ENCODE measurements around the gene SDK2.

The SDK2 gene, protein sequence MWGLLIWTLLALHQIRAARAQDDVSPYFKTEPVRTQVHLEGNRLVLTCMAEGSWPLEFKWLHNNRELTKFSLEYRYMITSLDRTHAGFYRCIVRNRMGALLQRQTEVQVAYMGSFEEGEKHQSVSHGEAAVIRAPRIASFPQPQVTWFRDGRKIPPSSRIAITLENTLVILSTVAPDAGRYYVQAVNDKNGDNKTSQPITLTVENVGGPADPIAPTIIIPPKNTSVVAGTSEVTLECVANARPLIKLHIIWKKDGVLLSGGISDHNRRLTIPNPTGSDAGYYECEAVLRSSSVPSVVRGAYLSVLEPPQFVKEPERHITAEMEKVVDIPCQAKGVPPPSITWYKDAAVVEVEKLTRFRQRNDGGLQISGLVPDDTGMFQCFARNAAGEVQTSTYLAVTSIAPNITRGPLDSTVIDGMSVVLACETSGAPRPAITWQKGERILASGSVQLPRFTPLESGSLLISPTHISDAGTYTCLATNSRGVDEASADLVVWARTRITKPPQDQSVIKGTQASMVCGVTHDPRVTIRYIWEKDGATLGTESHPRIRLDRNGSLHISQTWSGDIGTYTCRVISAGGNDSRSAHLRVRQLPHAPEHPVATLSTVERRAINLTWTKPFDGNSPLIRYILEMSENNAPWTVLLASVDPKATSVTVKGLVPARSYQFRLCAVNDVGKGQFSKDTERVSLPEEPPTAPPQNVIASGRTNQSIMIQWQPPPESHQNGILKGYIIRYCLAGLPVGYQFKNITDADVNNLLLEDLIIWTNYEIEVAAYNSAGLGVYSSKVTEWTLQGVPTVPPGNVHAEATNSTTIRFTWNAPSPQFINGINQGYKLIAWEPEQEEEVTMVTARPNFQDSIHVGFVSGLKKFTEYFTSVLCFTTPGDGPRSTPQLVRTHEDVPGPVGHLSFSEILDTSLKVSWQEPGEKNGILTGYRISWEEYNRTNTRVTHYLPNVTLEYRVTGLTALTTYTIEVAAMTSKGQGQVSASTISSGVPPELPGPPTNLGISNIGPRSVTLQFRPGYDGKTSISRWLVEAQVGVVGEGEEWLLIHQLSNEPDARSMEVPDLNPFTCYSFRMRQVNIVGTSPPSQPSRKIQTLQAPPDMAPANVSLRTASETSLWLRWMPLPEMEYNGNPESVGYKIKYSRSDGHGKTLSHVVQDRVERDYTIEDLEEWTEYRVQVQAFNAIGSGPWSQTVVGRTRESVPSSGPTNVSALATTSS (N-terminal part only)

DNA sequence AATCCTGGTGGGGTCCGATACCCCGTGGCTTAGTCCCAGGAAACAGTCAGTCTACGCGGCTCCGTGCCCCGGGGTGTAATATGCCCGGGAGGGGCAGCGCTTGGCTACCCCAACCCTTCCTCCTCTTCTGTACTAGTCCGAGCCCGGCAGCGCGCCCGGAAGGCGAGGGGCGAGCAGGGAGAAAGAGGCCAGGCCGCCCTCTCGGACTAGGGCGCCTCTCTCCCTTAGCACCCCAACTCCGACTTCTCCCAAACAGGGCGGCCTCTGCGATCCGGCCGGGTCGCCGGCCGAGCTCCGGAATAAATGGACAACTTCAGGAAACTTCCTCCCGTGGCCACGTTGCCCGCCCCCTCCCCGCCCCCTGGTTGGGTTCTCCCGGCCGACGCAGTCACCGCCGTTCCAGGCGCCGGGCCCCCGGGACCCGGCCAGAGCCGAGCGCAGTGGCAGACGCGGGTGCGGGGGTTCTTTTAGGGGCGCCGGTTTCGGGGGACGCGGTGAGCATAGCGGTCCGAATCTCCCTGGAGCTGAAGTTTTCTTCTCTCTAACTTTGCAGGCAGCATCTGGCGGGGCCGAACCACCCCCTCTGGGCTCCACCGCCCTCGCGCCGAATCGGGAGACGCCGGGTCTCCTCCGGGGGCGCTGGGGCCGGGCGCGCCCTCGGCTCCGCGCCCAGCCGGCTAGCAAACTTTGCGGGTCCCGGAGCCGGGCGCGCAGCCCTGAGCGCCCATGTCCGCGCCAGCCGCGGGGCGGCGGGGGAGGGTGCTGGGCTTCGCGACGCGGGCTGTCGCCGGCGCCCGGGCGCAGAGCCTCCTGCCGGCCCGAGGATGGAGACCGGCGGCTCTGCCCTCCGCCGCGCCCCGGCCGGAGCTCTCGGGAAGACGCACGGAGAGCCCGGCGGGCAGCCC is at the start of gene SDK2:
TSS of gene SDK2 (minus strand) at position 301 of the 905 bp plus-strand sequence. CDS start 357 bp downstream, outside the sequence.
- DNase-seq (ENCODE audit: low spot score): no peak

DNA sequence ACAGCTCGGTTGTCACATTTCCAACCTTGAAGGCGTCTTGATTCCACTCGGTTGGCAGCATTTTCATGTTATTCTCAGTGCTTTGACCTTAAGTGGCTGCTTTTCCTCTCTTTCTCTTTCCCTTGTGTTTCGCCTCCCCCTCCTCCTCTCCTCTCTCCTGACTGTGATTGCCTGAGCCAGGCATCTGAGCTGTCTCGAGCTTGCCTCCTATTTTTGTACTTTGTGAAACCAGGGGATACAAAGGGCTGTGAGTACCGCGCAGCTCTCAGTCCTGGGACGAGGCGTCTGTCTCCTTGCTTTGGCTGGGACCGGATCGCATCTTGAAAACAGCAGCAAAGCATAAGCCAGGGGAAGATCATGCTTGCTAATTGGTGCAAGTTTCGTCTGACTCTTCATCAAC is 48.8 kb upstream of the SDK2 start:
- DNase-seq (ENCODE audit: low spot score): no peak

DNA sequence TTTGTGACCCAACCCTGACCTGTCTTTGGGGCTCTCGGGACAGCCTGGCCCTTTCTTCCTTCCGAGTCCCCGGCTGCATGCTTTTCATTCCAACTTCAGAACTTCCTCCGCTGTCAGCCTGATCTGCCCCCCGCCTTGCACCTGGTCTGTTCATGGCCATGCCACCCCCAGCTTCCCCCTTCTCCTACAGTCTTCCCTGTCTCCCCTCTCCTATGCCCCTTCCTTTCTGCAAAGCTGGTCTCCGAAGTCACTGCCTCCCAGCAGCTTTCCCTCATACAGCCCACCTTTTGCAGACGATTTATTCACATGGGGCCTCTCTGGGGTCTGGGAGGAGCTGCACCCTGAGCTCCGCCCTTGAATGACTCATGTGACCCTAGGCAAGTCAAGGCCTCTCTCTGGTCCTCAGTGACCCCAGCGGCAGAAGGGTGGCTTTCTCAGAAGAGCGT is 47.1 kb upstream of the SDK2 start:
- DNase-seq (ENCODE audit: low spot score): no peak

DNA sequence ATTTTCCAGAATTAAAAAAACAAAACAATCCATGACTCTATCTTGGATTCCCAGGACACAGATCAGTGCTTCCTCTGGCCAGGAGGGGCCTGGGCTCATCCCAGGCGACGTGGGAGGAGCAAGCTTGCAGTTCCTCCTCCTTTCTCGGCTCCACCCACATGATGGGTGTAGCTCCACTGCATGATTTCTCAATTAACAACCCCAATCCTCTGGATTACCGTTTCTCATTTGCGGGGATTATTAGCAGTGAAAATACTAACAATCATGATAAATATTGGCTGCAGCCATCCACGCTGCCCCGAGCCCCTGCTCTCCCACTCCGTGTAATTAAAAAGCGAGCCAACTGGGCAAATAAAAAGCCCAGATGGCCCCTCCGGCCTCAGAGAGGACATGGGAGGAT is 46.4 kb upstream of the SDK2 start:
- no peak for DNase-seq (ENCODE audit: low spot score)

DNA sequence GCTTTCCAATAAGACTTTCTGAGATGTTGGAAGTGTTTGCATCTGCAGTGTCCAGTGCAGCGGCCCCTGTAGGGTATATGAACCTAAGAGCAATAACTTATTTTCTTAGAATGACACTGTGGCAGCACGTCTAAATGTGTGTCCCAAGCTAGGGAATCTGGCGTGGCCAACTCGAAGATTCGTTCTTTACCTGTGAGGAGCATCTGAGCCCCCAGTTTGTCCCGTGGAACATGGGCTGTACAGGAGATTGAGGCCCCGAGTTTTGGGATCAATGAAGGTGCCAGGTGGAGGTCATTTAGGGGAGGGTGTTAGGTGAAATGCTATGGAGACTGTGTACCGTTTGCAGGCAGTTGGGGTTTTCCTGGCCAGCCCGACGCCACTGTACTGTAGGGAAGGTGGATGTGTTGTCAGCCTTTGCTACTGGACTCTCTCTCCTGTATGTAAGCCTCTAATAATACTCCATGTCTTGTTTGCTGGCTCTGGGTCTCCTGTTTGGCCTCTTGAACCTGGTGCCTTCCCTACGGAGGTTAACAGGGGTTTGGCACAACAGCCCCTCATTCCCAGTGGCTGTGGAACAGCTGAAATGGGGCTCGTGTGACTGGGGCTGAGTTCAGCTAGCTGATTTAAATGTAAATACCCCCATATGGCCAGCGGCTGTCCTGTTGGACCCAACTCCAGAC is 45.5 kb upstream of the SDK2 start:
- no peak for DNase-seq (ENCODE audit: low spot score)

DNA sequence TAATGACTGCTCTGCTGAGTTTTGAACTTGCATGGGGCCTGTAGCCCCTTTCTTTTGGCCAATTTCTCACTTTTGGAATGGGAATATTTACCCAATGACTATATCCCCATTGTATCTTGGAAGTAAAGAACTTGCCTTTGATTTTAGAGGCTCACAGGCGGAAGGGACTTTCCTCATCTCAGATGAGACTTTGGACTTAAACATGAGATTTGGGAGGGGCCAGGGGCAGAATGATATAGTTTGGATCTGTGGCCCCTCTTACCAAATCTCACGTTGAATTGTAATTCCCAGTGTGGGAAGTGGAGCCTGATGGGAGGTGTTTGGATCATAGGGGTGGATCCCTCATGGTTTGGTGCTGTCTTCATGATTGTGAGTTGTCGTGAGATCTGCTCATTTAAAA is 42.7 kb upstream of the SDK2 start:
- no peak for DNase-seq (ENCODE audit: low spot score)

DNA sequence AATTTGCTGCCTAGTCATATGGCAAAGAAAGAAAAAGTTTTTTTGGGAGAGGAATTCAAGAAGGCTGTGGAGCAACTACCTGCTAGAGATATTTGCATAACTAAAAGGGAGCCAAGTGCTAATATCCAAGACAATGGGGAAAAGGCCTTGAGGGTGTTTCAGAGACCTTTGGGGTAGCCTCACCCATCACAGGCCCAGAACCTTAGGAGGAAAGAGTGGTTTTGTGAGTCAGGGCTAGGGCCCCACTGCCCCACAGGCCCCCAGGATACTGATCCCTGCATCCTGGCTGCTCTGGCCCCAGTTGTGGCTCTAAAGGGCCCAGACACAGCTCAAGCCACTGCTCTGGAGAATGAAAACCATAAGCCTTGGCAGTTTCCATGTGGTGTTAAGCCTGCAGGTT is 41.9 kb upstream of the SDK2 start:
- no peak for DNase-seq (ENCODE audit: low spot score)

DNA sequence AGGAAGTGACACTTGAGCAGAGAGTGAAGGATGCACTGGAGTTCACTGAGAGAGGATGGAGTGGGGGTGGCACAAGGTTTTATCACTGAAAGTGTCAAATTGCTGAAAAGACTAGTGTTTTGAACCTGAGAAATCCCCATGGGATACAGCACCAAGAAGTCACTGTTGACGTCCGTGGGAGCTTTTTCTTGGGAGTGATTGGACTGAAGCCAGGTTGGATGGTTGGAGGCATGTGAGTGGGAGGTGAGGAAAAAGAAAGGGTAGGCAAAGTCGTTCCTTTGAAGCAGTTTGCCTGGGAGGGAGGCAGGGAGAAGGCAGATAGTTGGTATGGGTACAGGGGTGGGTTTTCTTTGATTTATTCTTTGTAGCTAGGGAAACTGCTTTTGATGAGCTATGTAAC is 39.9 kb upstream of the SDK2 start:
- DNase-seq (ENCODE audit: low spot score): no peak

DNA sequence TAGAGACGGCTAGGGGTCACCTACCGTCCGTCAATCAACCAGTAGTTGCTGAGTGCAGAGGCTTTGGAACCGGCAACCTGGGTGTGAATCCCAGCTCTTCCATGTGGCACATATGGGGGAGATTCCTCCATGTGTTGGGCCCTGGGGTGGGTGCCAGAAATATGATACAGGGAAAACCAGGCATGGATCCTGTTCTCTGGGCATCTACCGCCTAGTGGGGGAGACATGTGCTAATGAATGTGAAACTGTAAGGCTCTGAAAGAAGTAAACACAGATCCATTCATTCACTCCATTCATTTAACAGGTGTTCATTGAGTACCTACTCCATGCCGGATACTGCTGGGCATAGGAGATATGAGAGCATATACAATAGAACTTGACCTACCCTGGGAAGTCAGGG is 39.5 kb upstream of the SDK2 start:
- no peak for DNase-seq (ENCODE audit: low spot score)

DNA sequence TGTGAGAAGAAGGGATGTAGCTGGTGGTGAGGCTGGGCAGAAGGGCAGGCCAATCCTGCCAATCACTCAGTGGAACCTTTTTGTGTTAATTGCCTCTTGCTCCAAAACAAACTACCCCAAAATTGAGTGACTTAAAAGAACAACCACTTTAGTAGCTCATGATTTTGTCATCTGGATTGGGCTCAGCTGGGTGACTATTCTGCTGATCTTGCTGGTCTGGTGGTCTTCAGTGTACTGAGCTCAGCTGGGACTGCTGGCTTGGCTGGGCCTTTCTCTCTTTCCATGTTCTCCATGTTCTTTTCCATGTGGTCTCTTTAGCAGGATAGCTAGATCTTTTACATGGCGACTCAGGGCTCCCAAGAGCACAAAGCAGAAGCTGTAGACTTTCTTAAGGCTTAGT is 37.7 kb upstream of the SDK2 start:
- no peak for DNase-seq (ENCODE audit: low spot score)

DNA sequence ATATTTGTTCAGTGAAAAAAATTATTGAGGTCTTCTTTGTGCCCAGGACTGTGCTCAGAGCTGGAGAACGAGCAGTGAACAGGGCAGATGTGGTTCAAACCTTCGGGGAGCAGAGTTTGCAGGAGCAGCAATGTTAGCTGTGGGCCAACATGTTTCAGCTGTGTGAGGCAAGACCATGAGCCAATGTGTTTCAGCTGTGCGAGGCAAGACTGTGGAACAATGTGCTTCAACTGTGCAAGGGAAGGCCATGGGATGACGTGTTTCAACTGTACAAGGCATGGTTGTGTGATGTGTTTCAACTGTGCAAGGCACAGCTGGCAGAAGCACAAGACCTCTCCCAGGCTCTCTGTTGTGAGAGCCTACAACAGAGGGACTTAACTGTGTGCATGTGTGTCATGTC is 35.2 kb upstream of the SDK2 start:
- no peak for DNase-seq (ENCODE audit: low spot score)

DNA sequence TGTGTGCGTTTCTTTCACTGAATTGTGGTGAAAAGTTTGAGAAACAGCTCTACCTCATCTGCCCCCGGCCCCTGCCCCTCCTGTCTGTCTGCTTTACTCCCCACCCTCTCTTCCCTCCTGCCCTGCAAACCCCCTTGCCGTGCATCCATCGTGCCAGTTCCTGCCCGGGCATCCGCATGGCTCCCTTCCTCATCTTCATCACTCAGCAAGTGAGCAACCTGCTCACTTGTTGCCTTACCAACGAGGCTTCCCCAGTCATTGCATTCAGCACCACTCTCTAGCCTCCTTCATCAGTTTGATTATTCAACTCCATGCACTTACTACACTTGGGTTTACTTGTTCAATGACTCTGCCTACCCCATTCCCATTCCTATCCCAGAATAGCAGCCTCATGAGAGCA is 34.8 kb upstream of the SDK2 start:
- no peak for DNase-seq (ENCODE audit: low spot score)

DNA sequence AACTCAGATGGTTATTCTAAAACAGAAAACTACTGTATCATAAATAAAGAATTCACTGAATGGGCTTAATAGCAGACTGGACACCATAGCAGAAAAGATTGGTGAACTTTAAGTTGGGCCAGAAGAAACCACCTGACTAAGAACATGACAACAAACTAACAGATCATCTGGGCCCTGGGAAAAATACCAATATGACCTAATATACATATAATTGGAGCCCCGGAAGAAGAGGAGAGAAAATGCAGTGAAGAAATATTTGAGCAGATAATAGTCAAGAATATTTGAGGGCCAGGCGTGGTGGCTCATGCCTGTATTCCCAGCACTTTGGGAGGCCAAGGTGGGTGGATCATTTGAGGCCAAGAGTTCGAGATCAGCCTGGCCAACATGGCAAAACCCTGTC is 25.5 kb upstream of the SDK2 start:
- DNase-seq (ENCODE audit: low spot score): no peak

DNA sequence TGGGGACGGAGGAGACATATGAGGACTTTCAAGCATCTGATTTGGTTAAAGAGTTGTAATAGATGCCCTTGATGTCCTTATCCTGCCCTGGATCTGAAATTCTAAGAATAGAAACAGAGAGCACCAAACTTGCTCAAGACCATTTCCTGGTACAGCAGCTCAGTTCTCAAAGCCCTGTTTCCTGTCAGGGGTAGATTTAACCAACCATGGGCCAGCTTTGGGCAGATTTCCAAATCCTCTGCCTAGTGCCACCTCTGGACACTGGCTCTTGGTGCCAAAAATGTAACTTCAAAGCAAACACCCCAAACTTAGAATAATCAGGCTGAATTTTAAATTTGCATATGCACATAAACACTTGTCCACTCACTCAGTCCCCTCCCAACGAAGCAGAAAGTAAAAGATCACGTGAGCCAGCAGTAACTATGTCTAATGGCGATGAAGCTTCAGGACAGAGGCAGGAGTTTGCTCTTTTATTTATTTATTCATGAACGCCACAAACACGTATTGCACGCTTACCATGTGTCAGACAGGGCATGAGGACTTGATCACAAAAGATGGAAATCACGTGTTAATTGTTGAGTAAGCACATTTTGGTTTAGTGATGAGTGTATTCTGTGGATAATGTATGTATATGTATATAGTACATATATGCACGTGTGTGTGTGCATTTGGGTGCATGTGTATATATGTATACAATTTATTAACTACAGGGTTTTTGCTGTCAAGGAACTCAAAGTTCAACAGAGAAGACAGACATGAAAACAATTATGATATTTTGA is 23.1 kb upstream of the SDK2 start:
- peak; percentile 34 for DNase-seq (ENCODE audit: low spot score)

DNA sequence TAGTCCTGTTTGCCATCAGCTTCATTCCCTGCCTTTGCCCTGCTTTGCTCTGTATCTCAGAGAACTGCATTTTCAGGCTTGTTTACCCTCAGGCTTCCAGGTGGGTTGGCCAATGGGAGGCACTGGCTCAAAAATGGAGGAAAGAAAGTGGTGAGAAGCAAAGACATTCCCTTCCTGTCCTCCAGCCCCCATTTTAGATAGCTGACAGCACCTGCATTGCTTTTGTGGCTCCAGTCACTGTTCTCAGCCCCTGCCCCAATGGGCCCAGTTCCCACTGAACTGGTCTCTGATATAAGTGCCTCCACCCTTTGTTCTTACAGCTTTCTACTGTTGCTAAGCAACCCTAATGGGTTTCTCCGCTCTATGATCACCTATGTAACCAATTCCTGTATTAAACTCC is 19.4 kb upstream of the SDK2 start:
- DNase-seq (ENCODE audit: low spot score): no peak

DNA sequence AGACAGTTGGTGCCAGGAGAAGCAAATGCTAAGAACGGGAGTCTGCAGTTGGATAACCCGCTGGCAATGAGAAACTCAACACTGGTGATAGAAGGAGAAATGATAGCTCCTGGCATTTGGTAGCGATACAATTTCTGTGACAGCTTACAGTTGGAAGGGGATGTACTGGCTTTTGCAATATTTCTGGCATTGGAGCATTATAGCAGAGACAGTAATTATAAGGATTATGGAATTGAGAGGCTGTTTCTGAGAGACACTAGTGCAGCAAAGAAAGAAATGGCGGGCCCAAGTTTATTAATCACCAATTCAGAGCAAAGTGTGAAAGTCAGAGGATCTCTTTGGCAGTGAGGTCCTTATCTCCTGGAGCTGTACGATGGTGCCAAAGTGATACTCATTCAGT is 16.1 kb upstream of the SDK2 start:
- no peak for DNase-seq (ENCODE audit: low spot score)

DNA sequence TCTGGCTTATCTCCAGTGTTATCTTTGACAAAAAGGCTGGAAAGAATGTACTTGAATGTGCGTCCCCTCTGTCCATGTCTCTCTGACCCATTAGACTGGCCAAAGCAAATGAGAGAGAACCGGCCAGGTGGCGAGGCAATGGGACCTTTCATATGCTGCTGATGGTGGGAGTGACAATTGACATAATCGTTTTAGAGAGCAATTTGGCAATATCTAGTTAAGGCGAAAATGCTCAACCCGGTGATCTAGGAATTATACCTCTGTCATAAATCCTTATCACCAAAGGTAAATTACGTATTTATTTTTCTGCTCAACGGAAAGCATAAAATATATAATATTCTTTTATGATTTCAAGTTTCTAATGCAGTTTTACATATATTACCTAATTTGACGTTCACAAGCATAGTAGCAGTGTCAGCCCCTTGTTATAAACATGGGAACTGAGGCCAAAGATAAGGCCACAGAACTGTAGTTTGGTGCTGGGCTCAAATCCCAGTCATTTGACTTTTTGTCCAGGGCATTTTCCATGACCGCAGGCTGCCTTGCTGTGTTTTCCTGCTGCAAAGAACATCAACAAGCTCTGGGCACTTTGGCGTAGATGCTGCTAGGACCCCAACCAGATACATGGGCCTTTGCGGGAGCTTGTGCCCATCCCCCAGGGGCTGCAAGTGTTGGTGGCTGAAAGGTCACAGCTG is 14.7 kb upstream of the SDK2 start:
- DNase-seq (ENCODE audit: low spot score): no peak

DNA sequence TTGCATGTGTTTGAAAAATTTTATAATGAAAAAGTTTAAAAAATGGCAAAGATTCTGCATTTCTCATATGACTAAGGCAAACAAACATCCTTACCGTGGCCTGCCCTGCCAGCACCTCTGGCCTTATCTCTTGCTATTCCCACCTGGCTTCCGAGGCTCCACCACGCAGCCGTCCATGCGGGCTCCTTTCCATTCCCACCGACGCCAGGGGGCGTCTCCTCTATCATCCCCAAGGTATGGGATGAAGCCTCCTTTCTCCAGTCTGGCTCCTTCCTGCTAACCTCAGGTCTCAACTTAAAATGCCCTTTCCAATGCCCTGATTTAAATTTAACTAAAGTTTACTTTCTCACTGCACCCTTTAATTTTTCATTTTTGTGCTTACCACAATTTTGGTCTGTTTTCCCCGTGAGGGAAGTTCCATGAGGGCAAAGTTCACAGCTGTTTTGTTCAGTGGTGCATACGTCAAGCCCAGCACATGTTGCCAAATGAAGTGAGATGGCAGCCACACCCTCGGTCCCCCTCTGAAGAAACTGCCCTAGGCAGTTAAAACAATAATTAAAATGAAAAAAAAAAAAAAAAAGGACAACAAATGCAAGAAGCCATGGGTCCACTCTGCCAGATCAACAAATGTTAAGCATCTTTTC is 13.3 kb upstream of the SDK2 start:
- DNase-seq (ENCODE audit: low spot score): no peak

DNA sequence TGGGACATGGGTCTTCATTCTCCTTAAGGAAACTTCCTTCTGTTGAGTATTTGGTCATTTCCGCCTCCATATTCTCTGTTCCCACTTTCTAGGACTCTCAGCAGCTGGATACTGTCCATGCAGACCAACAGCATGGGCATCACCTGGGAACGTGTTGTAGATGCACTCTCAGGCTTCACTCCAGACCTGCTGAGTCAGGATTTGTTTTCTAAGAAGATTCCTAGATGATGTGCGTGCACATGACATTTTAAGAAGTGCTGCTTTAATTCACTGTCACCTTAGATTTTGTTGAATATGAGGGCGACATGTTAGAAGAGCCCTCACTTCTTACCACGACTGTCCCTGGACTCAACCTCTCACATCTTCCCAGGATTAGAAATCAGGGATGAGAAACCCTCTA is 10.0 kb upstream of the SDK2 start:
- no peak for DNase-seq (ENCODE audit: low spot score)

Measured in activated CD4-positive, alpha-beta T cell treated with anti-CD3 and anti-CD28 coated beads, Interleukin-2, Interleukin-4, amounts not matched to agents 100 ng/mL and 50 ng/mL, durations not matched to agents 16 hours and 8 hours (primary cell).